Measurements from ENCODE around the gene RIPOR1.
"Not testable (repeated sequence)": the region's sequence is repeated elsewhere in the genome, so short reads cannot be mapped to it uniquely, and the experiment has no call there.

RIPOR1 gene, protein sequence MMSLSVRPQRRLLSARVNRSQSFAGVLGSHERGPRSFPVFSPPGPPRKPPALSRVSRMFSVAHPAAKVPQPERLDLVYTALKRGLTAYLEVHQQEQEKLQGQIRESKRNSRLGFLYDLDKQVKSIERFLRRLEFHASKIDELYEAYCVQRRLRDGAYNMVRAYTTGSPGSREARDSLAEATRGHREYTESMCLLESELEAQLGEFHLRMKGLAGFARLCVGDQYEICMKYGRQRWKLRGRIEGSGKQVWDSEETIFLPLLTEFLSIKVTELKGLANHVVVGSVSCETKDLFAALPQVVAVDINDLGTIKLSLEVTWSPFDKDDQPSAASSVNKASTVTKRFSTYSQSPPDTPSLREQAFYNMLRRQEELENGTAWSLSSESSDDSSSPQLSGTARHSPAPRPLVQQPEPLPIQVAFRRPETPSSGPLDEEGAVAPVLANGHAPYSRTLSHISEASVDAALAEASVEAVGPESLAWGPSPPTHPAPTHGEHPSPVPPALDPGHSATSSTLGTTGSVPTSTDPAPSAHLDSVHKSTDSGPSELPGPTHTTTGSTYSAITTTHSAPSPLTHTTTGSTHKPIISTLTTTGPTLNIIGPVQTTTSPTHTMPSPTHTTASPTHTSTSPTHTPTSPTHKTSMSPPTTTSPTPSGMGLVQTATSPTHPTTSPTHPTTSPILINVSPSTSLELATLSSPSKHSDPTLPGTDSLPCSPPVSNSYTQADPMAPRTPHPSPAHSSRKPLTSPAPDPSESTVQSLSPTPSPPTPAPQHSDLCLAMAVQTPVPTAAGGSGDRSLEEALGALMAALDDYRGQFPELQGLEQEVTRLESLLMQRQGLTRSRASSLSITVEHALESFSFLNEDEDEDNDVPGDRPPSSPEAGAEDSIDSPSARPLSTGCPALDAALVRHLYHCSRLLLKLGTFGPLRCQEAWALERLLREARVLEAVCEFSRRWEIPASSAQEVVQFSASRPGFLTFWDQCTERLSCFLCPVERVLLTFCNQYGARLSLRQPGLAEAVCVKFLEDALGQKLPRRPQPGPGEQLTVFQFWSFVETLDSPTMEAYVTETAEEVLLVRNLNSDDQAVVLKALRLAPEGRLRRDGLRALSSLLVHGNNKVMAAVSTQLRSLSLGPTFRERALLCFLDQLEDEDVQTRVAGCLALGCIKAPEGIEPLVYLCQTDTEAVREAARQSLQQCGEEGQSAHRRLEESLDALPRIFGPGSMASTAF

DNA sequence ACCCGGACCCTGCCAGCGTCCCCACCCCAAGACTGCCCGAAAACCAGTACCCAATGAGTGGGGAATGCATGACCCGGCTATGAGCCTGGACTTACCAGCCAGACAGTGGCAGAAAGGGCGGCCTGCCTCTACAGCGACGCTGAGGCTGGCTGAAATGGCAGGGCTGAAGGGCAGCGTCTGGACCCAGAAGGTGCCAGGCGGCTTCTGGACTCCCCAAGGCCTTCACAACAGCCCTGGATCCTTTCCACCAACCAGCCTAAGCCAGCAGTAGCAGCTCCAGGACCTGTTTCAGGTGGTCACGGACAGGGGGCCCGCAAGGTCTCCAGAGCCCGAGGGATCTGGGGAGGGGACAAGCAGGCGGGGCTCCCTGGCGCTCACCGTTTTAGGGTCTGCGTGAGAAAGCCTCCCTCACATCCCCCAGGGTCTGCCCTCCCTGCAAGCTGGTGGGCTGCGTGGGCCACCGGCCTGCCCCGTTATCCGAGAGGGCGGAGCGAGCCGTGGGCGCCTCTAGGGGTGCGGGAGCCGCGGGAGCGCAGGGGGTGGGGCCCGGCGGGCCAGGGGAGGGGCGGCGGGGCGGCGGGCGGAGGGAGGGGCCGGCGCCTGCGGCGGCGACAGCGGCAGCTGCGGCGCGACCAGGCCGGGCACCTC lies at the start of gene RIPOR1:
Gene RIPOR1, plus strand, starts transcription at position 608 of the 648 bp plus-strand sequence. CDS start 9,618 bp downstream, outside the sequence.
- DNase-seq: peak; percentile 68

DNA sequence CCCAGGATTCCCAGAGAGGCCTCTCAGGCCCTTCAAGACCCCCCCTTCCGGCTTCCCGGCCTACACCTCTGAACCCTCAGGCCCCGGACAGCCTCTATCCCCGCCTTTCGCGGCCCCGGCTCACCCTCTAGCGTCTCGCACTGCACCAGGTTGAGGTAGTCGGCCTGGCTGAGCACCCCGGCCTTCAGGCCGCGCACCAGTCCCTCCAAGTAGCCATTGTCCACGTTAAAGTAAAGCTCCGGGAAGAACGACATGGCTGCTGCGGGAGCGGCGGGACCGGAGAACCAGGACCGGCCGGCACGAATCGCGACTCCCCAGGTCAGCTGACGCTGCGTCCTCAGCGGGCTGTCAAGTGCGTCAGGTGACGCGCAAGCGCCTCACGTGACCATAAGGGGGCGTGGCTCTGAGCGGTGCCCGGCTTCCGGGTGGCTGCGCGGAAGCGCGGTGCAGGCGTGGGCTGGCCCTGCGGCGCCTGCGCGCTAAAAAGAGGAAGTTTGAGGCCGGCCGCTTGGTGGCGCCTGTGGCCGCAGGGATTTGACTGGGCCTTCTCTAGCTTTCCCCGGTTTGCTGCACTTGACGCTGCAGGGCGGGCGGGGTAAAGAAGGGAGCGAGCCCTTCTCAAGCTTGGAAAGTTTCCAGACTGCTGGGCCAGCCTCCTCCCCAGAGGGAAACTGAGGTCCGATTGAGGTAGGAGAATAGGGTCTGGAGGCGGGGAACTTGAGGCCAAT lies 47.6 kb upstream of the RIPOR1 start, which contains the start of gene ATP6V0D1:
Gene ATP6V0D1, minus strand, starts transcription at position 325 of the 728 bp plus-strand sequence. Its CDS starts 71 bp downstream, at position 254.
- peak; percentile 99 for DNase-seq

DNA sequence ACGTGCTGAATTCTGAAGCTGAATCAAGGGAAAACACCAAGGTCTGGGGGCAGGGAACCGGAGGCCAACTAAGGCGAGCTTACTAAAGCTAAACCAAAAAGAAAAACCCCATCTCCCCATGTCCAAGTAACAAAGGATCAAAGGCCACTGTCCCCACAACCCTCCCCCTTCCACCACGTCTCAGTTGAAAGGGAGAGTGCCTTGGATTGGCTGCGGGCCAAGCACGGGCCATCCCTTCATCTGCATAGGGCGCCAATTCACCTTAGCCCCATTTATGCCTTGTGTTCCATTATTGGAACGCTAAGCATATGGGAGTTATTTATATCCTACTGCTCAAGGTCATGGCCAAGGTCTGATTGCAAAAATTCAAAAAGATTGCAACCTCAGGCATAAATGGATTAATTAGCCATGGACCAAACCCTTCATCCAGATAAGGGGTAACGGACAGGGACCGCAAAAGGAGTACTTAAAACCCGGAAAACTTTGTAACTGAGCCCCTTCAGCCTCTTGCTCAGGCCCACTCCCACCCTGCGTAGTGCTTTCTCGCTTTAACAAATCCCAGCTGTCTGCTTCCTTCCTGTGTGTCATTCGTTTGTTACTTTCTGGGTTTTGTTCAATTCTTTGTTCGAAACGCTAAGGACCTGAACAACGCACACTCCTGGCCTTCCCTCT lies 46.9 kb upstream of the RIPOR1 start:
- DNase-seq: no peak

DNA sequence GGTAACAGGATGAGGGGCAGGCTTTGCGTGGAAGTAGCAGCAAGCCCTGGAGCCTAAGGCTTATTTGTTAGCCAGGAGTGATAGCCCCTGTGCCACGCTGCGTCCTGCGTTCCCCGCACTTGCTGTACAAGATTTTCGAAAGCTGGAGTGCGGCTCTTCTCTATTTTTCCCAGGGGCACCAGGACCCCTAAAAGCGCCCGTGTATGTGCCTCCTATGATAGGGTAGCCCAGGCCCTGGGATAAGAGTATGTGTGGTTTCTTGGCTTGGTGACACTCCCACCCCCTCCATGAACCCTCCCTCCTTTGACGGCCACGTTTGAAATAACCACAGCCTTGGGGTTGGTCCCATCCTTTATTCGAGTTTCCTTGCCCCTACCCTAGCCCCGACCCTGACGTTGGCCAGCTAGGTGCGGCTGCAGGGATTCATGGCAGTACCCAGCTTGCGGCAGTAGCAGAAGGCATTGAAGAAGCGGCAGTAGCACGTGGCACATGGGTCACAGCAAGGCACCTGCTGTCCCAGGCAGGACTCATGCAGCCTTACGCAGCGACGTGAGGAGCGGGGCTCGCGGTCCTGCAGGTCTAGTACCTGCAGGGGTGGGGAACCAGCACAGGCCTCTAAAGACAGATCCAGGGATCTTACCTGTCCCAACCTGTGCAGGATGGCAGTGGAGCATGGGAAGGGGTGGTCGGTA lies 46.2 kb upstream of the RIPOR1 start:
- DNase-seq: no peak

DNA sequence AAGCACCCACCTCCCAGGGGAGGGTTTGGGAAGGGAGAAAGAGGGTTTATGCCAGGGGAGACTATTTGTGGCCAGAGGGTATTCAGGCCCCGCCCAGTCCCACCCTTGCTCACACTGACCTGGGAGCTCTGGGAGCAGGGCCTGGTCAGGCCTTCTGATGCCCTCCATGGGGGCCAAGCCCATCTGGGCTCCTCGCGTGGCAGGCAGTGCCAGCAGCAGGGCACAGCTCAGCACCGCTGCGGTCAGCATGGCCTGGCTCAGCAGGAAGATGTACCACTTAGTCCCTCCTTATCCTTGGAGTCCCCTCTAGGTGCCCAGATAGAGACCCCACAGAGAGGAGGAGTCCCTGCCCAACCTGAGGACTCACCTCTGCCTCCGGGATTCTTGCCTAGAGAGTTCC lies 45.5 kb upstream of the RIPOR1 start, which contains the start of gene AGRP:
Gene AGRP, minus strand, starts transcription at position 398 of the 400 bp plus-strand sequence. Its CDS starts 149 bp downstream, at position 249.
- no peak for DNase-seq

DNA sequence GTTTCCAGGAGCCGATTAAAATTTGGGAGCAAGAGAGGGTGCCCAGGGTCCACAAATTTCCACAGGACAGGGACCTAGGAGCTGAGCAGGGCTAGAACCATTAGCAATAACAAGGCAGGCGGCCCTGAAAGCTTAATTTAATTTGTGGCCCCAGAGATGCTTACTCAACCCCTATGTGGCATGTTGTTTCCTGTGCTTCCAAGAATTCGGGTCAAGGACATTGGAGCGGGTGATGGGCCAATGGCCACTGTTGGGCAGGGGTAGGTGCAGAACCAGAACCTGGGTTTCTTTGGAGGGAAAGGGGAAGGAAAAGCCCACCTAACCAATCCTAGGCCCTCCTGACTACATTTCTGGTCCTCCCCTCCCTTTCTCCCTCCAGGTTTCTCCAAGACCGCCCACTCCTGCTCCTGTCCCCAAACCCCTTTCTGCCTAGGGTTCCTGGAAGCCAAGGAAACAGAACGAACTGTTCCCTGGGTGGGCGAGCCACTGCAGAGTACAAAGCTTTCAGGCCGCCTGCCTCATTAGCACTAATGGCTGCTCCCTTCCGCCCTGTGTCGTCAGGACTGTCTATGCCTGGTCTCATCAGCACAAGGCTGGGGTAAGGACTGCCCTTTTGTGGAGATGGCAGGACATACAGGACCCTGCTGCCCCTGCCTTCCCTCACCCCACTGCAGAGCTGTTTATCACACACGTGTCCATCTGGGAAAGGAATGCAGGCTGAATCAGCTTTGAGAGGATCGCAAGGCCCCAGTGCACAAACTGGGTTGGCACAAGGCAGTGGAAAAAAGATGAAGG lies 44.7 kb upstream of the RIPOR1 start:
- no peak for DNase-seq

DNA sequence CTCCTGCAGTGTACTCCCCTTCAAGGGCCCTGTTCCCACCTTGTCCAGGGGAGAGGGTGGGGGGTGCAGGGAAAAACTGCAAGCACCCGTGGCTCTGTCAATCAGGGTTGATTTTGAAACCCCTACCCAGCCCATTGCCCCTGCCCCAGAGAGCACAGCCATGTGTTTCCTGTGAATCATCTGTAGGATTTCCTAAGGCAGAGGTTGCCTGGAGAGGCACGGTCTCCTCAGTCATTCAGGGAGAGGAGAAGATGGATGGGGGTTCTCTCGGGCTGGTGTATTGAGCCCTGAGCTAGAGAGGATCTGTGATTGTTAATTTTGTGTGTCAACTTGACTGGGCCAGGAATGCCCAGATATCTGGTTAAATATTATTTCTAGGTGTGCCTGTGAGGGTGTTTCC lies 41.8 kb upstream of the RIPOR1 start:
- DNase-seq: no peak

DNA sequence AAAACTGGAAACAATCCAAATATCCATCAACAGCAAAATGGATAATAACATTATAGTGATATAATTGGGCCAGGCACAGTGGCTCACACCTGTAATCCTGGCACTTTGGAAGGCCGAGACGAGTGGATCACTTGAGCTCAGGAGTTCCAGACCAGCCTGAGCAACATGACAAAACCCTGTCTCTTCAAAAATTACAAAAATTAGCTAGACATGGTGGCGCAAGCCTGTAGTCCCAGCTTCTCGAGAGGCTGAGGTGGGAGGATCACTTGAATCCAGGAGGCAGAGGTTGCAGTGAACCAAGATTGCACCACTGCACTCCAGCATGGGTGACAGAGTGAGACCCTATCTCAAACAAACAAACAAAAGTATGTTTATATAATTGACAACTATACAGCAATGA lies 41.1 kb upstream of the RIPOR1 start:
- DNase-seq: not testable (repeated sequence)

DNA sequence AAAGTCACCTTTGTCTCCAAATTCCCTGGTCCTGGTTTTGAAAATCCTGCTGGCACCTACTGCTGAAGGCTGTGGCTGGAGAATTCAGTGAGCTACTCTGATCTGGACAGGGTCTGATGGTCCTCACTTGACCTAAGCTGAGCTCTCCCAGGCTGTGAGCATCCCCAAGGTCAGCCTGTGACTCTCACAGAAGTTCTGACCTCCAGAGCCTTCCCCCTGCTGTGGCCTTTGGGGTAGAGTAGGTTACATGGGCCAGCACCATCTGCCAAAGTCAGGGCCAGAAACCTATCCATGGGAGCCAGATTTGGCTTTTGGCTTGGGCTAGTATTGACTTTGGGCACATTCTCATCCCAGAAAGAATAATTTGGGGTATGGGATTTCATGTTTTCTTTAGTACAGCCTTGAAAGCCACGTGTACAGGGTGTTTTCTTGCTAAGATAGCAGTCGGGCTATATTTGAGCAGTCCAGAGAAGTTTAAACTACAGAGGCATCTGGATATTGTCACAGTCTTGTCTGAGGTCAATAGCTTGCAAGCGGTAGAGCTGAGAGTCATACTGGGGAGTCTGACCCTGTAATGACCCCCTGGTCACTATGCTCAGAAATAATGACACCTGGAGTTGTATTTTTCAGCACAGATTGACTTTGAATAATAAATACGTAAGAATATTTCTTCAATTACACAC lies 39.1 kb upstream of the RIPOR1 start:
- no peak for DNase-seq

DNA sequence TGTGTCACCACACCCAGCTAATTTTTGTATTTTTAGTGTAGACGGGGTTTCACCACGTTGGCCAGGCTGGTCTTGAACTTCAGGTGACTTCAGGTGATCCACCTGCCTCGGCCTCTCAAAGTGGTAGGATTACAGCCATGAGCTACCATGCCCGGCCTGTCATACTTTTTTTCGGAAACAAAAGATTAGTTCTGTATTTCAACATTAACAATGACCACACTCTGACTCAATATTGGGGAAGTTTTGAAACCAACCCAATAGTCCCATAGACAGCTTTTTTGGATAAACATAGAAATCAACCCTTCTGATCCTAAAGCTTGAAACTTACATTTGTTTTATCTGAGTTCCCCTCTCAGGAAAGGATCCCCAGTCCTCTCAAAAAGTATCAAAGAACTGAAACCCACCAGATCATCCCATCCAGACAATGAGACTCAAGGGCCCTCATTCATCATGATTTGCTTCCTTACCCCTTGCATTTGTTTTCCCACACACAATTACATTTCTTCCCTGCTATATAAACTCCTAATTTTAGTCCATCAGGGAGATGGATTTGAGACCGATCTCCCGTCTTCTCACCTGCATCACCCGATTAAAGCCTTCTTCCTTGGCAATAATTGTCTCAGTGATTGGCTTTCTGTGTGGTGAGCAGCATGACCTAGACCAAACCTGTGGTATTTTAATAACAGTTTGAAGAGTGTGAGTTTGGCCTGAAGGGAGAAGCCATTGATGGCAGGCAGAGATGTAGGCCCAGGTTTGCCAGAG lies 38.1 kb upstream of the RIPOR1 start:
- no peak for DNase-seq

DNA sequence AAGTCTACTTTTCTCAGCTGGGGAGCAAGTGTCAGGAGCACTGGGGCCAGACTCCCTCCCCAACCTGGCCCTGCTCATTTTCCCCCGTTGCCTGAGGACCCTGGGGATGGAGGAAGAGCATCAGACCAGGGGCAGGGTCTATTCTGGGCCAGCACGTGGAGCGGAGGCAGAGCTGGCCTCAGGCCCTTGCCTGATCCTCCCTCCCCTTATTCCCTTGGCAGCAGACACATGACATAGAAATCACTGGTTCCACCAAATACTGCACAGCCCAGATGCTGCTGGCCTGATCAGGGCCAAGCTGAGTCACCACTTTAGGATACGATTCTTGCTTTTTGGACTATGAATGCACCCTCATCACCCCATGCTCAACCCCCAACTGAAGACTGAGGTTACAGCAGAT lies 29.5 kb upstream of the RIPOR1 start:
- DNase-seq: no peak

DNA sequence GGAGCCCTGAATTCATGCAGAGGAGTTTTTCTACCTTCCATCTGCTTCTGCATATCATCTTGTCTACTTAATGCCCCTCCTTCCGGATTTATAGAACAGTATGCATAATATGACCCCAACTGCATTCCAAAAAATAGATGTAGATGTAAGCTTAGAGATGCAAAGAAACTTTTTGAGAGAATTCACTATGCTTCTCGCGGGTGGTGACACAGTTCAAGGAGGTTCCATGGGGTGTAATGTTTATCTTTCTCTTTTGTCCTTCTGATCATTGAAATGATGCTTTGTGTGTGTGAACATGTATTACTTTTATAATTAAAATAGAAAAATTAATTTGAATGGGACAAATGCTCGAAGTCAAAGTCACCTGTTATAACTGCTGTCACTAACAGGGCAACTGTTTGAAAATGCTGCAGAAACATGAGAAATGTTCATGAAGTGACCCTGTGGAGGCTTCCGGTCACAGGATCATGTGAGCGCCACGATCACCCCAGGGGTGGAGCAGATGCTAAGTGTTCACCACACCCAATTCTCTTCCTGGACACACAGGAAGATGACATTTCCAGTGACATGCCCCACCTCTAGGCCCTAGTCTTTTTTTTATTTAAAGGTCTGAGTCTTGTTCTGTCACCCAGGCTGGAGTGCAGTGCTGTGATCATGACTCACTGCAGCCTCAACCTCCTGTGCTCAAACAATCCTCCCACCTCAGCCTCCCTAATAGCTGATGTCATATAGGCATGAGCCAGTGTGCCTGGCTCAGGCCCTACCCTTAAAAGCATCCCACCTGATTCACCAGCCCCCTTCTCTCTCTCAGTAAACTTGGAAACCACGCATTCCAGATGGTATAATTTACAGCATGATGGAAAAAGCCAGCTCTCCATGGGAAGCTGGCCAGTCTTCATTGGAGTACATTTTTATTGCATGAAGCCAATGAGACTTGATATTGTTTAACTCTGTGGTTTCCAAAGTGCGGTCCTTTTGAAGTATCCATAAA lies 24.3 kb upstream of the RIPOR1 start:
- no peak for DNase-seq

DNA sequence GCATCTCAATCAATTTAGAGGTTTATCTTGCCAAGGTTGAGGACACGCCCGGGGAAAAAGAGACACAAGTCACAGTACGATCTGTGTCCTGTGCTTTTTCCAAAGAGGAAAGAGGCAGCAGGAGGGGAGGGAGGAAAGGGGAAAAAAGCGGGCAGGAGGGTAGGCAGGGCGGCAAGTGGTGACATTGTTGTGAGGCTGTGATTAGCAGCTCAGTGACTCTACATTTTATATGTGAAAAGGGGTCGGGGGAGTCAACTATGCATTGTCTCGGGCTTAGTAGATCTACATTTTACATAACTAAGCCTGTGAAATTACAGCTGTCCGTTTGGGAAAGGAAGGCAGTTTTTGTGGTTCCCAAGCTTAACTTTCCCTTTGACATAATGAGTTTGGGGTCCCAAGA lies 22.2 kb upstream of the RIPOR1 start:
- DNase-seq: no peak

DNA sequence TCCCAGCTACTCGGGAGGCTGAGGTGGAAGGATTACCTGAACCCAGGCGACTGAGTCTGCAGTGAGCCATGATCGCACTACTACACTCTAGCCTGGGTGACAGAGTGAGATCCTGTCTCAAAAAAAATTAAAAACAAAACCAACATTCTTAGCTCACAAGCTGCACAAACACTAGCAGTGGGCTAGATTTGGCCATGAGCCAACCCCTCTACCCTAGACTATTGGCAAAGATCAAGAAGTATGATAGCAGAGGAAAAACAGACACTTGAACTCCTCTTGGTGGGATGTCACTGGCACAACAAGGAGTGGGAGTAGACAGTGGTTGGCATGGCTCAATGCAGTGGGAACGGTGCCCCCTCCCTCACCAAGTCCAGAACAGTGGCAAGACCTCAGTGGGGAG lies 19.6 kb upstream of the RIPOR1 start:
- no peak for DNase-seq

DNA sequence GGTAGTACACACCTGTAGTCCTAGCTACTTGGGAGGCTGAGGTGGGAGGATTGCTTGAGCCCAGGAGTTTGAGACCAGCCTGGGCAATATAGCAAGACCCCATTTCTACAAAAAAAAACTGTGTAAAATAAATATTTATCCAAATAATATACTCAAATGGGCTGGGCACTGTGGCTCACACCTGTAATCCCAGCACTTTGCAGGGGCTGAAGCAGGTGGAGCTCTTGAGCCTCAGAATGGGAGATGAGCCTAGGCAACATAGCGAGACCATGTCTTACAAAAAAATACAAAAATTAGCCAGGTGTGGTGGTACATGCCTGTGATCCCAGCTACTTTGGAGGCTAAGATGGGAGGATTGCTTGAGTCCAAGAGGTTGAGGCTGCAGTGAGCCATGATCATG lies 14.7 kb upstream of the RIPOR1 start:
- DNase-seq: not testable (repeated sequence)

DNA sequence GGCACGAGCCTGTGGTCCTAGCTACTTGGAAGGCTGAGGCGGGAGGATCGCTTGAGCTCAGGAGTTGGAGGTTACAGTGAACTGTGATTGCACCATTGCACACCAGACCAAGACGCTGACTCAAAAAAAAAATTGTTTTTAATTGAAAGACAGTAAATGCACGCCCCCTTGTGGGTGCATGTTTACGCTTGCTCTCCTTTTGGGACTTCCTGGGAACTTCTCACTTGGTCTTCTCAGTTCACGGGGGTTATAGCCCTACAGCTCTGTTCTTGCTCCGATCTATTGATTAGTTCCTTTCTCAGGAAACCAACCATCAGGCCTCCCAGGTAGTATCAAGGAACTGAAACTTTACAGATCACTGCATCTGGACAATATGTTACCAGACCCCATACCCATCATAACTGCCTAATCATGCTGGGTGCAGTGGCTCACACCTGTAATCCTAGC lies 14.2 kb upstream of the RIPOR1 start:
- DNase-seq: peak; percentile 74

Data from right forelimb (tissue), 1 donor.